GM12892 (cell line): ENCODE measurements around the gene LYRM4.

Experiments
- POLR2A ChIP-seq: IDR thresholded peaks from 2 replicates; pipeline ENCODE4 v1.6.1; 2011; ENCODE audit warnings: low read depth, low read length, control low read depth
- TAF1 ChIP-seq: IDR thresholded peaks from 2 replicates; pipeline ENCODE4 v1.6.1; 2011; ENCODE audit warnings: low read depth, mild to moderate bottlenecking, control low read depth, low read length, borderline replicate concordance

- TF ChIP-seq POLR2A (no peak), TAF1 (no peak)
Measured at GRCh38 chr6:5088780-5089179, 172.0 kb downstream of the LYRM4 start.
